Memory B cell (primary cell): ENCODE results near the gene USF1.
"Not testable (repeated sequence)": the region's sequence is repeated elsewhere in the genome, so short reads cannot be mapped to it uniquely, and the experiment has no call there.

Experiments used
- ATAC-seq: fragments of 150-1000 bp; cut with Tn5 transposase; 2 replicates; pipeline ENCODE4 v1.10.0; 2021; ENCODE audit warnings: low read depth, mild to moderate bottlenecking, moderate library complexity
- DNase-seq, 2 donors: peaks; one replicate each; pipeline ENCODE4 v3.0.0; 2022; ENCODE audit warnings: low spot score in 2 of 2
- H3K27ac Mint-ChIP-seq: one replicate; pipeline ENCODE4 v1.8.0; 2022; ENCODE audit warnings: mild to moderate bottlenecking, moderate library complexity, mixed read lengths
- H3K27me3 Mint-ChIP-seq: one replicate; pipeline ENCODE4 v1.8.0; 2022; ENCODE audit warnings: mixed read lengths
- H3K36me3 Mint-ChIP-seq: one replicate; pipeline ENCODE4 v1.8.0; 2022; ENCODE audit warnings: mild to moderate bottlenecking, mixed read lengths
- H3K4me1 Mint-ChIP-seq: one replicate; pipeline ENCODE4 v1.8.0; 2022; ENCODE audit warnings: mixed read lengths
- H3K4me3 Mint-ChIP-seq: one replicate; pipeline ENCODE4 v1.8.0; 2022; ENCODE audit warnings: mild to moderate bottlenecking, moderate library complexity, mixed read lengths
- H3K9me3 Mint-ChIP-seq: one replicate; pipeline ENCODE4 v1.8.0; 2022; ENCODE audit warnings: mixed read lengths

USF1 gene

DNA sequence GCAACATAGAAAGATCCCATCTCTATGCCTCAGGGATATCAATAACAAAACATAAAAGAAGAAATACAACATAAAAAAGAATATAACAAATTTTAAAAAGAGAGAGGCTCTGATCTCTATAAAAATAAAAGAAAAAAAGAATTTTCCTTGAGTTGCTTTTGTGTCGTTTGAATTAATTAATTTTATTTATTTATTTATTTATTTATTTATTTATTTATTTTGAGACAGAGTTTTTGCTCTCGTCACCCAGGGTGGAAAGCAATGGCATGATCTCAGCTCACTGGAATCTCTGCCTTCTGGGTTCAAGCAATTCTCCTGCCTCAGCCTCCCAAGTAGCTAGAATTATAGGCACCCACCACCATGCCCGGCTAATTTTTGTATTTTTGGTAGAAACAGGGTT lies 33.4 kb downstream of the USF1 start:
- H3K9me3 Mint-ChIP-seq, result no peaks in the 10 kb centered on the region
- ATAC-seq (no peak), DNase-seq (no peak)
- H3K36me3 Mint-ChIP-seq, result no peaks in the 10 kb centered on the region
- no peak overlapping the region for H3K4me3 Mint-ChIP-seq
- no peaks in the 10 kb centered on the region for H3K27me3 Mint-ChIP-seq
- peaks cover 16% of the 10 kb centered on the region for H3K4me1 Mint-ChIP-seq
- no peak overlapping the region for H3K27ac Mint-ChIP-seq

DNA sequence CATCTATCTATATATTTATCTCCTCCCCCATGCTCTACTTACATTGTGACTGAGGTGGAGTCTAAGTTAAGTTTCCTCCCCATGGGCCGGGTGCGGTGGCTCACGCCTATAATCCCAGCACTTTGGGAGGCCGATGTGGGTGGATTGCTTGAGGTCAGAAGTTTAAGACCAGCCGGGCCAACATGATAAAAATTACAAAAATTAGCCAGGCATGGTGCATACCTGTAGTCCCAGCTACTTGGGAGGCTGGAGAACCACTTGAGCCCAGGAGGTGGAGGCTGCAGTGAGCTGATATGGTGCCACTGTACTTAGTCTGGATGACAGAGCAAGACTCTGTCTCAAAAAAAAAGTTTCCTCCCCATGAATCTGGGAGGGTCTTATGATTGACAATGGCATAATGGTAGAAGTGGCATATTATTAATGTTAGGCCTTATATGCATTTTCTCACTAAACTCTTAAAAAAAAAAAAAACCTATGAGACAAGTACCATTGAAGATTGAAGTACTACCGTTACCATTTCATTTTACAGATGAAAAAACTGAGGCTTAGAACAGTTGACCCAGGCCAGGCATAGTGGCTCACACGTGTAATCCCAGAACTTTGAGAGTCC lies 36.1 kb downstream of the USF1 start:
- no peak for ATAC-seq
- Mint-ChIP-seq H3K4me3 (no peak overlapping the region), H3K4me1 (peaks cover 19% of the 10 kb centered on the region), H3K36me3 (no peaks in the 10 kb centered on the region), H3K27me3 (no peaks in the 10 kb centered on the region), H3K9me3 (no peaks in the 10 kb centered on the region), H3K27ac (no peak overlapping the region)
- no peak for DNase-seq

DNA sequence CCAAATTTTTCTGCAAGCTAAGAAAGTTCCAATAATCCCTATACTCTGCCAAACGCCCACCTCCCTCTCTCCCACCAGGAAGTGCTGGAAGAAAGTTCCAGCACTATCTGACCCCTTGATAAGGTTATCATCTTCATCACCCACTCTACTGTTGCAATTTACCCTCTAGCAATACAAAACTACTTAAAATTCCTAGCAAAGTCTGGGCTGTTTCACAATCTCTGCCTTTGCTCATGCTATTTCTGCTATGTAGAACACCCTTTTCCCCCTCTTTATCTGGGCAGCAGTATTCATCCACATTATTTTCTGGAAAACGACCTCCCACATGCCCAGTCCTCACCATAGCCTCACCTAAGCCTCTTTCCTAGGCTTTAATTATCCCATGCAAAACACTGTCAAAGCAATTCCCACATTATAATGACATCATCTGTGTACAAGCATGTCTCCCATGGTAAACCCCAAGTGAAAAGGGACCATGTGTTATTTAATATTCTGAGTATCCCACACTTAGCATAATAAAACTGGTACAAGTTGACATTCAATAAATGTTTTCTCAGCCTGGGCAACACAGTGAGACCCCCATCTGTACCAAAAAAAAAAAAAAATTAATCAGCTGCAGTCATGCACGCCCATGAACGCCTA lies 36.8 kb downstream of the USF1 start:
- Mint-ChIP-seq H3K9me3 (no peaks in the 10 kb centered on the region), H3K4me3 (no peak overlapping the region), H3K36me3 (no peaks in the 10 kb centered on the region), H3K27ac (peak overlapping the region; percentile 40), H3K27me3 (no peaks in the 10 kb centered on the region), H3K4me1 (peaks cover 16% of the 10 kb centered on the region)
- no peak for DNase-seq
- no peak for ATAC-seq

DNA sequence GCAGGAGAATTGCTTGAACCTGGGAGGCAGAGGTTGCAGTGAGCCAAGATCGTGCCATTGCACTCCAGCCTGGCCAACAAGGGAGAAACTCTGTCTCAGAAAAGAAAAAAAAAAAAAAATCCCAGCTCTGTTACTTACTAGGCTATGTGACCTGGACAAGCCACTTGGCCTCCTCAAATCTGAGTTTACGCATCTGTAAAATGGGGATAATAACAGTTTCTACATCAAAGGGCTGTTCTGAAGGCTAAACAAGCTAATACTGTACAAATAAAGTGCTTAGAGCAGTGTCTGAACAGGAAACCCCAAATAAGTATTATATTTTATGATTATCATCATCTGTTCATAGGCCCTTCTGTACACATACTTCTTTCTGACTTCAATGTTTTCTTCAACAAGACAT lies 38.4 kb downstream of the USF1 start:
- no peaks in the 10 kb centered on the region for H3K36me3 Mint-ChIP-seq
- H3K27me3 Mint-ChIP-seq, result no peaks in the 10 kb centered on the region
- DNase-seq, result no peak
- no peak for ATAC-seq
- no peaks in the 10 kb centered on the region for H3K9me3 Mint-ChIP-seq
- no peak overlapping the region for H3K4me3 Mint-ChIP-seq
- no peak overlapping the region for H3K27ac Mint-ChIP-seq
- H3K4me1 Mint-ChIP-seq, result peaks cover 6% of the 10 kb centered on the region

DNA sequence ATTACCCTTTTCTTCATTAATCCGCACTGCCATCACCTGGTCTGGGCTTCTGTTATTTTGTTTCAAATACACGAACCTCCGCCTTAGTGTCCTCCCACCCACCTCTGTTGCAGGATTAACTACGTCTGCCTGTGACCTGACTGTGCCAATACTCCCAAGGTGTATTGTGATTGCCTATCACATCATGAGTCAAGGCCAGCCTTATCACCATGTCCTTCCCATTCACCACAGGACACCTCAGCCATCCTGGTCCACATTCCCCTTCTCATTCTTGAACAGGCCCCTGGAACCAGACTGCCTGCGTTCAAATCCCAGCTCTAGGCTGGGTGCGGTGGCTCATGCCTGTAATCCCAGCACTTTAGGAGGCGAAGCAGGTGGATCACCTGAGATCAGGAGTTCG lies 39.2 kb downstream of the USF1 start:
- Mint-ChIP-seq H3K4me1 (peaks cover 6% of the 10 kb centered on the region), H3K4me3 (no peak overlapping the region), H3K36me3 (no peaks in the 10 kb centered on the region), H3K9me3 (no peaks in the 10 kb centered on the region), H3K27me3 (no peaks in the 10 kb centered on the region), H3K27ac (no peak overlapping the region)
- DNase-seq (no peak), ATAC-seq (no peak)

DNA sequence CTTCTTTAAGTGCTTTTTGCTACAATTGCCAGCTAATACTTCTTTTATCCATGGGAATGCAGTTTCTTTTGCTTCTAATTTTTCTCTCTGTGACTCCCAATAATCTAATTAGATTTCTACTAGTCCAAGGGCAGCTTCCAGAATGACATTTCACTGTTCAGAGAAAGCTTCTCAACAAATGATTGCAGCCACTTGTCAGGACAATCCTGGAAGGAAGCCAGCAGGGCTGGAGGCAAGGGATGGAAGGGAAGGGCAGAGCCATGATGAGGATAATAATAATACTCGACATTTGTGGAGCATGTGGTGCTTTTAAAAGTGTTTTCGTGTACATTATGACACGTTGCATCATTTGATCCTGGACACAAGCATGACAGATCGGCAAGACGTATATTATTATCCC lies 44.3 kb downstream of the USF1 start:
- no peak for ATAC-seq
- Mint-ChIP-seq H3K36me3 (peaks cover 13% of the 10 kb centered on the region), H3K9me3 (no peaks in the 10 kb centered on the region), H3K4me3 (no peak overlapping the region), H3K27ac (no peak overlapping the region), H3K4me1 (peaks cover 7% of the 10 kb centered on the region), H3K27me3 (no peaks in the 10 kb centered on the region)
- DNase-seq, result no peak

DNA sequence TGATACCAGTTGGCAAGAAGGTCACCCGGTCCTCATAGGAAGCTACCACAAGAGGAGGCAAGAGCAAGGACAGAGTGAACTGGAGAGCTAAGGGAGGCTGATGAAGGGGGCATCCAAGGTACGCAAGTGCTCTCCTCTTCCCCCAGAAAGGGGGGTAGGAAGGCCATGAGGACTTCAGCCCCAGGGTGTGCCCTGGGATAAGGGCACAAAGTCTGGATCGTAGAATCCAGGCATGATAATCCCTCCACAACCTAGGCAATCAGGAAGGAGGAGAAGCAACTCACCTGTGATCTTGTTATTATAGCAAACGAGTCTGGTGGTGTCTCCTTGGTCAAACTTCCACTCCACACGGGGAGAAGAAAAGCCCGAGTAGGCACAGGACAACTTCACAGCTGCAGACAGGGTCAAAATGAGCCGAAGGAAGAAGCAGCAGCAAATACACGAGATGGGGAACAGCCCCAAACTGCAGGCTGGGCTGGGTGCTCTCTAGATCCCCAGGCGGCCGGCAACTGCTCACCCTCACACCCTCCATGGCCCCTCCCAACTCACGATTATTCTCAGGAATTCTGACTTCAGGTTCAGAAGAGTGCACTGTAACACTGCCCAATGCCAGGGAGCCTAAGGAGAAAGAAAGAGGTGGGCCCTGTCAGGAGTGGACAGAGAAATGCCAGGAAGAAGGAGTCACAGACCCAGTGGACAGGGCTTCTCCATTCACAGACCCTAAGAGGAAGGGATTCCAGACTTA lies 44.9 kb downstream of the USF1 start:
- H3K4me1 Mint-ChIP-seq, result peaks cover 5% of the 10 kb centered on the region
- DNase-seq (no peak), ATAC-seq (no peak)
- H3K27ac Mint-ChIP-seq, result no peak overlapping the region
- no peak overlapping the region for H3K4me3 Mint-ChIP-seq
- H3K9me3 Mint-ChIP-seq, result no peaks in the 10 kb centered on the region
- H3K36me3 Mint-ChIP-seq, result peaks cover 13% of the 10 kb centered on the region
- no peaks in the 10 kb centered on the region for H3K27me3 Mint-ChIP-seq

DNA sequence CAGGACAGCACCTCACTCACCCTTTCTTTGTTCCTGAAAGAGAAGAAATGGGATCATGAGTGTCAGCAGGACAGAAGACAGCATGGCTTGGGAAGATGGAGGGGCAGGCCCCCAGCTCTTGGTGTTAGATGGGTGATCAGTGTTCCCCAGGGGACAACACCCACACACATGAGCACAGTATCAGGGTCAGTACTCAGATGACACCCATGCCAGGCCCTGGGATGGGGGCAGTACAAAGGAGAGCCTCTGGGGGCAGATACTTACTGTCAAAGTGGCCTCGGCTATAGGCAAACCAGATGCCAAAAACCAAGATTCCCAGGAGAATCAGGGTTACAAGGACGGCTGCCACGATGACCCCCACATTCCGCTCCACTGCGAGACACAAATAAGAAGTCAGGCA lies 46.4 kb downstream of the USF1 start:
- ATAC-seq (no peak), DNase-seq (no peak)
- H3K4me3 Mint-ChIP-seq, result no peak overlapping the region
- peaks cover 13% of the 10 kb centered on the region for H3K36me3 Mint-ChIP-seq
- H3K4me1 Mint-ChIP-seq, result peaks cover 5% of the 10 kb centered on the region
- no peaks in the 10 kb centered on the region for H3K27me3 Mint-ChIP-seq
- no peaks in the 10 kb centered on the region for H3K9me3 Mint-ChIP-seq
- H3K27ac Mint-ChIP-seq, result peak overlapping the region; percentile 85

DNA sequence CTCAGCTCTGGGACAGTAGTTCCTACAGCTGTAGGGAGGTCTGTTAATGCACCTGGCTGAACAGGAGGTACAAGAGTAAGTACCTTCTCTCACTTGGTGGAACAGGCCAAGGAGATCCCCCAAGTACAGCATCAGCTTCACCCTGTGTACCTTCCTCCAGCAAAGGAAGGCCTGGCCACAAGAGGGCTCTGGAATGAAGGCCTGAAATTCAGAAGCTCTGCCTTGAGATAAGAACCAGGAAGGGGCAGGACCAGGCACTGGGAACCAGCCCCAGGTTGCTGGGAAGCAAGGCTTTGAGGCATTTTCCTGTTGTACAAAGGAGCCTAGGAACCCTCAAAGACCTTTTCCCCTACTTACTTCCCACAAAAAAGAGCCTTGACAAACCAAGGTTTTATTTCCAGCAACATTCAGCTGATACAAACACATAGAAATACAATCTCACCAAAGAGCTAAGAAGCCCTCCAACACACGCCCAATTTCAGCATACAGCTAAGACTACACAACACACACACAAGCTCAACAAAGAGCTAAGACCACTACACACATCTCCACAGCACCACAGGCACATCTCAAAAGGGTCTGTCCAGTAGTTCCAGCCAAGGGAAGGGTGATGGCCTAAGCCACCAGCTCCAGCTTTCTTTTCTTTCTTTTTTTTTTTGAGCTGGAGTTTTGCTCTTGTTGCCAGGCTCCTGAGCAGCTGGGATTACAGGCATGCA lies 48.3 kb downstream of the USF1 start:
- DNase-seq (peak; percentile 27 to 34), ATAC-seq (peak; percentile 92)
- Mint-ChIP-seq H3K4me1 (peaks cover 5% of the 10 kb centered on the region), H3K27me3 (no peaks in the 10 kb centered on the region), H3K36me3 (peaks cover 13% of the 10 kb centered on the region), H3K27ac (peak overlapping the region; percentile 26), H3K4me3 (no peak overlapping the region), H3K9me3 (no peaks in the 10 kb centered on the region)

DNA sequence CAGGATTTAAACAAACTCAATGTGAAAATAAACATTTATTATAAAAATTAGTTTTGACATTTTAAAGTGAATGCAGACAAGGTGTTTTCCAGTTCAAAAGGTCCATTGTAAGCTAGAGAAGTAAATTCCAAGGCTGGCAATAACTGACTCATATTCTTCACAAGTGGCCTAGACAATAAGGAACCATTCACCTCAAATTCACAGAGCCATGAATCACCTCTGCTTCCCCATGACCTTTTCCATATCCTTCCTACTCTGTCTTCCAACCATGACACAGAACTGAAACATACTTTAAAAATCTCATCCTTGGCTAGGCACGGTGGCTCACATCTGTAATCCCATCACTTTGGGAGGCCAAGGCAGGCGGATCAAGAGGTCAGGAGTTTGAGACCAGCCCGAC lies 49.6 kb downstream of the USF1 start:
- Mint-ChIP-seq H3K36me3 (peaks cover 13% of the 10 kb centered on the region), H3K4me3 (no peak overlapping the region), H3K9me3 (no peaks in the 10 kb centered on the region), H3K27me3 (no peaks in the 10 kb centered on the region), H3K4me1 (peaks cover 5% of the 10 kb centered on the region), H3K27ac (peak overlapping the region; percentile 26)
- ATAC-seq, result no peak
- DNase-seq, result no peak

DNA sequence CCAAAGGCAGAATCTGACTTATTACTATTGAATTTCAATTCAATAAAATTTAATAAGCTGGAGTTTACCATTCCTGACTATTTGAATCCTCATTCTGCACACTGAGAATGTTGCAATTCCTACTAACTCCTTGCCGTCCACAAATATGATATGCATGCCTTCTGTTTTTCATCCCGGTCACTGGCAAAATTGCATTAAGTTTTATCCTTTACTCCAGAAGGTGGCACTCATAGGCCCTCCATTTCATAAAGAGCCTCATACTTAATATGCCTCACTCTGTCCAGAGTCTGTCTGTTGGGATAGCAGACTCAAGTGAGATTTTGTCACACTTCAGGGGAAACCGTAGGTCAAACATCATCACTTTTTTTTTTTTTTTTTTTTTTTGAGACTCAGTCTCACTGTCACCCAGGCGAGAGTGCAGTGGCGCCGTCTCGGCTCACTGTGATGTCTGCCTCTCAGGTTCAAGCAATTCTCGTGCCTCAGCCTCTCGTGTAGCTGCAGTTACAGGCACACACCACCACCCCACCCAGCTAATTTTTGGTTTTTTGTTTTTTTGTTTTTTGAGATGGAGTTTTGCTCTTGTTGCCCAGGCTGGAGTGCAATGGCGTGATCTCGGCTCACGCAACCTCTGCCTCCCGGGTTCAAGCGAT lies 52.1 kb downstream of the USF1 start:
- ATAC-seq (no peak), DNase-seq (no peak)
- Mint-ChIP-seq H3K9me3 (no peaks in the 10 kb centered on the region), H3K27me3 (no peaks in the 10 kb centered on the region), H3K4me1 (peaks cover 8% of the 10 kb centered on the region), H3K4me3 (no peak overlapping the region), H3K27ac (no peak overlapping the region), H3K36me3 (no peaks in the 10 kb centered on the region)

DNA sequence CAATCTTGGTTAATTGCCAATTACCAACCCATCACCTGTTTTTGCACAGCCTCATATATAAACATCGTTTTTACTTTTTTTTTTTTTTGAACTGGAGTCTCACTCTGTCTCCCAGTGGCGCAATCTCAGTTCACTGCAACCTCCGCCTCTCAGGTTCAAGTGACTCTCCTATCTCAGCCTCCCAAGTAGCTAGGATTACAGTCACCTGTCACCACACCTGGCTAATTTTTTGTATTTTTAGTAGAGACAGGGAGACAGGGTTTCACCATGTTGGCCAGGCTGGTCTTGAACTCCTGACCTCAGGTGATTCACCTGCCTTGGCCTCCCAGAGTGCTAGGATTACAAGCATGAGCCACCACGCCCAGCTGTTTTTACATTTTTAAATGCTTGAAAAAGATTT lies 53.7 kb downstream of the USF1 start:
- not testable (repeated sequence) for H3K36me3 Mint-ChIP-seq, H3K27me3 Mint-ChIP-seq, H3K9me3 Mint-ChIP-seq, H3K27ac Mint-ChIP-seq, DNase-seq, H3K4me3 Mint-ChIP-seq, ATAC-seq, H3K4me1 Mint-ChIP-seq
